Measurements from ENCODE around the gene AFF3.
"Not testable (repeated sequence)": the region's sequence is repeated elsewhere in the genome, so short reads cannot be mapped to it uniquely, and the experiment has no call there.

The AFF3 gene

DNA sequence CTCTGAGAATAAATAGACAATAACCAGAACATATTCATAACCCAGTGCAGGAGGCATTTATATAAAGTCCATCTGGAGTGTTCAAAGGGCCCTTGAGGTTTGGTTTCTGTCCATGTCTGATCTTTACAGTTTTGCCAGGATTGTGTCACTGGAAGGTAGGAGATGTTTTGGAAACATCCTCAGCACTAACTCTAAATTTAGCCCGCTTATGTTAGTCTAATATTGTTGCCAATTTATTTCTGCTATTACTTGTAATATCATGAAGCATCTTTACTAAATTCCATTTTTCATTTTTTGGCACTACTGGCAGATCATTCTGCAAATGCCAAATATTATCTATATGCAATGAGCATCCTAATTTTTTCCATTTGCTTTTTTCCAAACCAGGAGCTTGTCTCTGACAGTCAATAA is 630.2 kb downstream of the AFF3 start:
- Mint-ChIP-seq H3K36me3 (no peaks in the 10 kb centered on the region), H3K9me3 (no peaks in the 10 kb centered on the region), H3K27ac (no peak overlapping the region), H3K4me1 (no peaks in the 10 kb centered on the region), H3K27me3 (no peaks in the 10 kb centered on the region), H3K4me3 (no peak overlapping the region)

DNA sequence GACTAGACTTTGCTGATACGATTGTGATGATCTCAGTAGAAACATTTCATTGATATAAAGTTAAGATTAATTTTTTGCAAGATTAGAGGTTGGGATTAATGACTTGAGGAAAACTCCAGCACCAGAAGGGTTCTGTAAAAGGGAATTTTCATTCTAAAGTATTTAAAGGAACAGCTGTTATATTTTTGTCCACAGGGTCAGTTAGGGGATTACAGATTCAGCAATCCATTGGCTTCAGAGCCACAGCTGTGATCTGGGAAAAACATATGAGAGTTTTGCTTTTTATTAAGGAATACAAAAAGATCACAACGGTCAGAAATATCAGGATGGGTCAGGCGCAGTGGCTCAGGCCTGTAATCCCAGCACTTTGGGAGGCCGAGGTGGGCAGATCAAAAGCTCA is 633.0 kb downstream of the AFF3 start:
- no peaks in the 10 kb centered on the region for H3K27me3 Mint-ChIP-seq

DNA sequence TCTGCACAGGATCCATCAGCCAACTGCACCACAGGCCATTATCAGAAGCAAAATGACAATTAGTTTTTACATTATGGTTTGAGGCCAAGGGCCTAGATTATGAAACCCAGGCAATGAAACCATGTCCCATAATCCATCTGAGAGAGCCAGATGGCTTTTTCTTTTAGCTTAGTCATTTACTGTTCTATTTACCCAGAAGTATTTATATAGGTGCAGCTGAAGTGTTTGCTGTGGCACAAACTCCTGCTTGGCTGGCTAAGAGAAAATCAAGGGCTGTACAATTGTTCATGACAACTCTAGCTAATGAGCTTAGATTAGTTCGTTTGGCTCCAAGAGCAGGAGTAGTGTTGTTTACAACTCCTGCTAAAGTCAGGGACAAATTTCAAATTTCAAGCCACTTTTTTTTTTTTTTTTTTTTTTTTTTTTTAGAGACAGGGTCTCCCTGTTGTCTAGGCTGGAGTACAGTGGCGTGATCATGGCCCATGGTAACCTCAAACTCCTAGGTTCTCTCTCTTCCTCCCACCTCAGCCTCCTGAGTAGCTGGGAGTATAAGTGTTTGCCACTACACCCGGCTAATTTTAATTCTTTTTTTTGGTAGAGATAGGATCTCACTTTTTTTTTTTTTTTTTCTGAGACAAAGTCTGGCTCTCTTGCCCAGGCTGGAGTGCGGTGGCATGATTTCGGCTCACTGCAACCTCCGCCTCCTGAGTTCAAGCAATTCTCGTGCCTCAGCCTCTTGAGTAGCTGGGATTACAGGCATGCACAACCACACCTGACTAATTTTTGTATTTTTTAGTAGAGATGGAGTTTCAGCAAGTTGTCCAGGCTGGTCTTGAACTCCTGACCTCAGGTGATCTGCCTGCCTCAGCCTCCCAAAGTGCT is 634.2 kb downstream of the AFF3 start:
- H3K36me3 Mint-ChIP-seq = no peaks in the 10 kb centered on the region
- no peaks in the 10 kb centered on the region for H3K9me3 Mint-ChIP-seq
- H3K4me1 Mint-ChIP-seq = peaks cover 15% of the 10 kb centered on the region
- no peak overlapping the region for H3K27ac Mint-ChIP-seq
- H3K27me3 Mint-ChIP-seq = no peaks in the 10 kb centered on the region
- no peak overlapping the region for H3K4me3 Mint-ChIP-seq

More for the DNA sequence above, 633.0 kb downstream of the AFF3 start:
- Mint-ChIP-seq H3K27ac (peak overlapping the region; percentile 23), H3K9me3 (no peaks in the 10 kb centered on the region), H3K4me3 (no peak overlapping the region), H3K36me3 (no peaks in the 10 kb centered on the region), H3K4me1 (peaks cover 9% of the 10 kb centered on the region)

DNA sequence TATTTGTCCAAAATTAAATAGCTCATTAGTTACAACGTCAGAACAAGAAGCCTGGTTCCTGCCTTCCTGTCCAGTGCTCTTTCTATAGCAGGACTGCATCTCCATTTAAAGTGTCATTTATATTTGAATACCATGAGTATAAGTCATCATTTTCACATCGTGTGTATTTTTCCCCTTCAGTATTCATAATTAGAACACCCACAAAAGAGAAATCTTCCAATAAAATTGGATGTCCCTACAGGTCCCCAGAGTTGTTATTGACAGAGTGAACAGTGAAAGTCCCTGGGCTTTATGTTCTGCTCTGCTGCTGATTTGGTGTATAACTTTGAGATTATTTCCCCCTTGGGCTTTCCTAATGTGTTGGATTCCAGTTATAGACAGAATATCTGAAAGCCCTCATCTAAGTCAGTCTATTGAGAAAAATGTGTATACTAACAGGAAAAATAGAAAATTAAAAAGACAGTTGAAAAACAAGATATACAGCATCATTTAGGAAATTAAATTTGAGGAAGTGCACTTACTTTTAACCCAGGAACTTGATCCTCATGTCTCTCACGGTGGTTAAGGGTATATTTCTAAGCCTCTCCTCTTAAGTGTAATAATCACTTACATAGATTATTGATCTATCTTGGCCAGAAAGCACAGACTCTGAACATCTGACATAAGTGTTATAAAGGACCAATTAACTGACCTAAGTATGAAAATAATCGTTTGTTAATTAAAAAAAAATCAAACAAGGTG is 637.4 kb downstream of the AFF3 start:
- H3K9me3 Mint-ChIP-seq = no peaks in the 10 kb centered on the region
- H3K27ac Mint-ChIP-seq = peak overlapping the region; percentile 8
- H3K4me3 Mint-ChIP-seq = no peak overlapping the region
- no peaks in the 10 kb centered on the region for H3K36me3 Mint-ChIP-seq
- H3K4me1 Mint-ChIP-seq = peaks cover 15% of the 10 kb centered on the region
- peaks cover 2% of the 10 kb centered on the region for H3K27me3 Mint-ChIP-seq

DNA sequence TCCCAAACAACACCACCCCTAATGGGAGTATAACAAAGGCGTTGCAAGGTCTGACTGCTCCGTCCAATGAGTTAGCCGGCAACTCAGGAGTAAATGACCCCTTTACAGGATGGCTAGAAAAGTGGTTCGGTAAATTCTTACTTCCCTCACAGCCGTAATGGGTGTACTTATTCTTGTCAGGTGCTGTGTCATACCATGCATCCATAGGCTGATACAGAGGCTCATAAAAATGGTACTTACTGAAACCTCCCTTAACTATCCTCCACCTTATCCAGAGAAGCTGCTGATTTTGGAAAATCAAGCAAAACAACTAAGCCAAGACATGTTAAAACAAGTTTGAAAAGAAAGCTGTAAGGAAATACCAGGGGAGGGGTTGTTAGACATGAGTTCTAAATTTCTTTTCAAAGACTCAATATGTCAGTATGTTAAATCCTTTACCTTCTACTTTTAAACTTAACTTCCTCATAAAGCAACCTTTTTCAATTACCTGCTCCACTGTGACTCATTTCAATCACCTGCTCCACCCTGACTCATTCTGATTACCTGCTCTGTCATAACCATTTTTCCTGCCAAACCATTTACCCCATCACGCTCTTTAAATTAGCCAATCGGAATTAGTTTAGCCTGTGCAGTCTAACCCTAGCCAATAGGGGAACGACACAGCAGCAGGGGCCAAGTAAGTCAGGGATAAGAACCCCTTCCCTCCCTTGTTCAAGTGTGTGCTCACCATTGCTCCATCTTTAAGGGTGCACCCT is 638.6 kb downstream of the AFF3 start:
- not testable (repeated sequence) for H3K9me3 Mint-ChIP-seq, H3K4me3 Mint-ChIP-seq, H3K36me3 Mint-ChIP-seq, H3K27me3 Mint-ChIP-seq
- H3K27ac Mint-ChIP-seq = peak overlapping the region; percentile 6
- peaks cover 15% of the 10 kb centered on the region for H3K4me1 Mint-ChIP-seq

DNA sequence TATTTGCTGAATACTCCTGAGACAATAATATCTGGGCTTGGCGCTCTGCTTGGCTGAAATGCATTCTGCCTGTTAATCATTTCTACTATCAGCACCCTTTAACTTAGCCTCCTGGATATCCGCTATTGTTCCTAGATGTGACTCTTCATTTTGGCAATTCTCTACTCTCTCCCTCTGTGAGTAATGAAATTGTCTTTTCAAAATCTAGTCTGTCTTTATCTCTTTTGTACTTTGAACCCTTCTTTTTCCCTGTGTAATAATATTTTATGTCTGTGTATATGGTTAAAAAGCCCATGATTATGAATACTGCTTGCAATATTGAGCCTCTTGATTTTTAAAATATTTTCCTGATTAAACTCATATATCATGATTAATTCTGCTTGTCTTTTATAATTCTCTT is 646.4 kb downstream of the AFF3 start:
- H3K4me1 Mint-ChIP-seq = no peaks in the 10 kb centered on the region
- no peak overlapping the region for H3K4me3 Mint-ChIP-seq
- H3K27ac Mint-ChIP-seq = no peak overlapping the region
- H3K27me3 Mint-ChIP-seq = peaks cover 9% of the 10 kb centered on the region
- H3K9me3 Mint-ChIP-seq = no peaks in the 10 kb centered on the region
- H3K36me3 Mint-ChIP-seq = no peaks in the 10 kb centered on the region

Data from activated naive CD4-positive, alpha-beta T cell treated with anti-CD3 and anti-CD28 coated beads, Interleukin-2, amount 50 U/mL, for 24 hours (primary cell).